ENCODE measurements around the gene SNORC.

DNA sequence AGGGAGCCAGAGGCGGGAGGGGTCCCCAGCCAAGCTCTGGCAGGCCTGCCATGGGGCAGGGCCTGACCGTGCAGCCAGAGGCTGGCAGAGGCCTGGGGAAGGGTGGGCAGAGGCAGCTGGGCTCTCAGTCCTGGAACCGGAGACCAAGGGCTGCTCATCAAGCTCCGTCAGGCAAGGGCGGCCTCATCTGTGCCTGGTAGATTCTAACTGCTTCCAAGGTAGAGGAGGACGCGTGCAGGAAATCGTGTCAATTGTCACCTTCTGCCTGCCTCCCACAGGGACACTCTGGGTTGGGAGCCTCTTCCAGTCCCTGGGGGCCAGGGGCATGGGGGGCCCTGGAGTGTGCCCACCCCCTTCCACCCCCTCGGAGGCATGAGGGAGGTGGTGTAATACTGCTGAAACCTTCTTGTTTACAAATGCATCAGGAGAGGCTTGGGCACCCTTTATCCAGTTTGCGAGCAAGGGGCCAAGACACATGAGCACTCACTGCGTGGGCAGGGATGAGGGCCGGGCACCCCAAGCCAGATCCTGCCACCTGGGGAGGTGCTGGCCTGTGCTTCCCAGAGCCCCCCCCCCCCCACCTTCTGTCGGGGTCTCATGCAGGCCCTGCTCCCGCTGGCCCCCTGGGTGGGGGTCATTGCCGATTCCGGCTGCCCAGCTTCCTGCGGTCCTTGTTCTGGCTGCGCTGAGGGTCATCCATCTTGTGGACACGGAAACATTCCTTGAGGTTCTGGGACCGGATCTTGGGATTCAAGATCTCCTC is 9.0 kb downstream of the SNORC start:
- TF ChIP-seq, protein P1, sequence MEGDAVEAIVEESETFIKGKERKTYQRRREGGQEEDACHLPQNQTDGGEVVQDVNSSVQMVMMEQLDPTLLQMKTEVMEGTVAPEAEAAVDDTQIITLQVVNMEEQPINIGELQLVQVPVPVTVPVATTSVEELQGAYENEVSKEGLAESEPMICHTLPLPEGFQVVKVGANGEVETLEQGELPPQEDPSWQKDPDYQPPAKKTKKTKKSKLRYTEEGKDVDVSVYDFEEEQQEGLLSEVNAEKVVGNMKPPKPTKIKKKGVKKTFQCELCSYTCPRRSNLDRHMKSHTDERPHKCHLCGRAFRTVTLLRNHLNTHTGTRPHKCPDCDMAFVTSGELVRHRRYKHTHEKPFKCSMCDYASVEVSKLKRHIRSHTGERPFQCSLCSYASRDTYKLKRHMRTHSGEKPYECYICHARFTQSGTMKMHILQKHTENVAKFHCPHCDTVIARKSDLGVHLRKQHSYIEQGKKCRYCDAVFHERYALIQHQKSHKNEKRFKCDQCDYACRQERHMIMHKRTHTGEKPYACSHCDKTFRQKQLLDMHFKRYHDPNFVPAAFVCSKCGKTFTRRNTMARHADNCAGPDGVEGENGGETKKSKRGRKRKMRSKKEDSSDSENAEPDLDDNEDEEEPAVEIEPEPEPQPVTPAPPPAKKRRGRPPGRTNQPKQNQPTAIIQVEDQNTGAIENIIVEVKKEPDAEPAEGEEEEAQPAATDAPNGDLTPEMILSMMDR (IDR thresholded peaks at IDR 0.05) = no peak
- TF ChIP-seq POLR2A (IDR thresholded peaks at IDR 0.05) = no peak

Measured in right lobe of liver (tissue), 4 donors.